H1 (cell line): ENCODE measurements around the gene CABP4. TPM values are rescaled to one million over a fixed set of nuclear protein-coding genes. Genes with fewer than 3 reads are reported as not detected.

Experiments
- CTCF ChIA-PET: fragments of 300-600 bp; sonication (Branson Sonifier 250); formaldehyde crosslinking; loops from one replicate; lab custom pipeline; 2021; ENCODE audit not compliant: partially characterized antibody; lab: Charles Lee
- POLR2A ChIA-PET: fragments of 300-600 bp; sonication (Branson Sonifier 250); formaldehyde crosslinking; loops from one replicate; lab custom pipeline; 2021; ENCODE audit warnings: inconsistent platforms; ENCODE audit not compliant: partially characterized antibody; lab: Charles Lee
- DNase-seq, 2 experiments: peaks; one replicate each; pipeline versions ENCODE4 v3.0.0 to v3.0.0-alpha.2; 2010 to 2022; ENCODE audit warnings: low spot score in 2 of 2, low read depth in 1 of 2, mixed read lengths in 1 of 2
- FAIRE-seq: peaks from 2 replicates; lab custom pipeline; 2011; peaks lifted over from hg19 to GRCh38; lab: Jason Lieb, UNC
- H2AFZ ChIP-seq: 2 replicates; pipeline ENCODE4 v1.8.1; 2012; ENCODE audit warnings: low read length, inconsistent platforms
- H2AK5ac ChIP-seq: 2 replicates; pipeline ENCODE4 v1.6.1; 2013; ENCODE audit warnings: low read depth, low read length
- H2BK120ac ChIP-seq: replicated peaks from 2 replicates; pipeline ENCODE3; 2013; ENCODE audit warnings: low read depth, low read length, inconsistent platforms
- H2BK12ac ChIP-seq: 2 replicates; pipeline ENCODE4 v1.6.1; 2013; ENCODE audit warnings: low read depth, low read length
- H2BK15ac ChIP-seq: 2 replicates; pipeline ENCODE4 v1.6.1; 2013; ENCODE audit warnings: low read length
- H2BK20ac ChIP-seq: 2 replicates; pipeline ENCODE4 v1.6.1; 2013; ENCODE audit warnings: low read length
- H2BK5ac ChIP-seq: 2 replicates; pipeline ENCODE4 v1.6.1; 2013; ENCODE audit warnings: low read depth, low read length
- H3K14ac ChIP-seq: 2 replicates; pipeline ENCODE4 v1.6.1; 2013; ENCODE audit warnings: inconsistent platforms; ENCODE audit not compliant: insufficient read length
- H3K18ac ChIP-seq: 2 replicates; pipeline ENCODE4 v1.6.1; 2013; ENCODE audit warnings: low read length; ENCODE audit errors: extremely low read depth
- H3K23ac ChIP-seq: 2 replicates; pipeline ENCODE4 v1.6.1; 2013; ENCODE audit warnings: inconsistent platforms; ENCODE audit not compliant: insufficient read length
- H3K23me2 ChIP-seq: 2 replicates; pipeline ENCODE4 v1.6.1; 2013; ENCODE audit warnings: low read depth, low read length
- H3K27ac ChIP-seq: 2 replicates; pipeline ENCODE4 v1.6.1; 2011; ENCODE audit warnings: low read depth, low read length, inconsistent platforms
- H3K27me3 ChIP-seq, 4 experiments: replicated peaks in 1 of 4; 1 replicate in 1 of 4; 2 replicates in 3 of 4; pipeline versions ENCODE4 v1.6.1 to v1.8.1; 2011 to 2013; ENCODE audit warnings: low read length in 3 of 4, mild to moderate bottlenecking in 3 of 4, inconsistent platforms in 2 of 4, mixed read lengths in 2 of 4, moderate library complexity in 1 of 4; ENCODE audit not compliant: control insufficient read depth in 3 of 4, insufficient read depth in 3 of 4; ENCODE audit errors: extremely low read depth in 1 of 4
- H3K36me3 ChIP-seq, 4 experiments: 2 replicates each; pipeline versions ENCODE4 v1.6.1 to v1.8.1; 2011 to 2013; ENCODE audit warnings: mild to moderate bottlenecking in 4 of 4, low read length in 3 of 4, moderate library complexity in 2 of 4, control low read depth in 1 of 4, inconsistent platforms in 1 of 4; ENCODE audit not compliant: insufficient read depth in 4 of 4, control insufficient read depth in 2 of 4
- H3K4ac ChIP-seq: replicated peaks from 2 replicates; pipeline ENCODE3; 2013; ENCODE audit warnings: low read length, low read depth, mixed read lengths, inconsistent platforms; ENCODE audit not compliant: insufficient read length
- H3K4me1 ChIP-seq, 4 experiments: replicated peaks in 1 of 4; 1 replicate in 1 of 4; 2 replicates in 3 of 4; pipeline versions ENCODE4 v1.6.1 to v1.8.1; 2011 to 2013; ENCODE audit warnings: low read length in 3 of 4, inconsistent platforms in 2 of 4, mixed read lengths in 1 of 4; ENCODE audit not compliant: insufficient read depth in 4 of 4, control insufficient read depth in 3 of 4
- H3K4me2 ChIP-seq, 2 experiments: 2 replicates each; pipeline versions ENCODE4 v1.6.1 to v1.8.1; 2011 to 2013; ENCODE audit warnings: low read depth in 2 of 2, low read length in 2 of 2, control low read depth in 1 of 2, inconsistent platforms in 1 of 2, mild to moderate bottlenecking in 1 of 2; ENCODE audit not compliant: insufficient read depth in 1 of 2
- H3K4me3 ChIP-seq, 4 experiments: fragments of 200-600, 300-600 bp in 1 of 4; sonication (generic), shearing (Covaris generic), sonication (Bioruptor Twin) in 1 of 4; 2 replicates each; pipeline versions ENCODE4 v1.5.1 to v1.8.1; 2011 to 2016; ENCODE audit warnings: low read length in 4 of 4, low read depth in 3 of 4, control low read depth in 2 of 4, inconsistent platforms in 2 of 4, mild to moderate bottlenecking in 2 of 4, mixed read lengths in 1 of 4, moderate library complexity in 1 of 4; ENCODE audit not compliant: insufficient read depth in 2 of 4; ENCODE audit errors: extremely low read depth in 1 of 4
- H3K56ac ChIP-seq: replicated peaks from 2 replicates; pipeline ENCODE3; 2013; ENCODE audit warnings: low read depth, mild to moderate bottlenecking, mixed read lengths, low read length, inconsistent platforms; ENCODE audit not compliant: insufficient read length
- H3K79me1 ChIP-seq: 2 replicates; pipeline ENCODE4 v1.6.1; 2013; ENCODE audit warnings: low read depth, low read length, control low read depth
- H3K79me2 ChIP-seq, 2 experiments: 2 replicates each; pipeline versions ENCODE4 v1.6.1 to v1.8.1; 2012 to 2013; ENCODE audit warnings: low read length in 2 of 2, mild to moderate bottlenecking in 2 of 2, inconsistent platforms in 1 of 2; ENCODE audit not compliant: insufficient read depth in 2 of 2, control insufficient read depth in 1 of 2
- H3K9ac ChIP-seq, 4 experiments: replicated peaks in 1 of 4; 1 replicate in 1 of 4; 2 replicates in 3 of 4; pipeline versions ENCODE4 v1.6.1 to v1.8.1; 2011 to 2013; ENCODE audit warnings: low read depth in 3 of 4, low read length in 3 of 4, control low read depth in 2 of 4, mild to moderate bottlenecking in 2 of 4, moderate library complexity in 2 of 4, inconsistent platforms in 1 of 4; ENCODE audit errors: extremely low read depth in 1 of 4
- H3K9me3 ChIP-seq, 2 experiments: 2 replicates each; pipeline versions ENCODE4 v1.6.1 to v1.8.1; 2012 to 2013; ENCODE audit warnings: mild to moderate bottlenecking in 2 of 2, moderate library complexity in 2 of 2, control low read depth in 1 of 2, inconsistent platforms in 1 of 2, low read depth in 1 of 2, low read length in 1 of 2, mixed read lengths in 1 of 2; ENCODE audit not compliant: insufficient read depth in 2 of 2
- H4K20me1 ChIP-seq, 2 experiments: replicated peaks in 1 of 2; 2 replicates each; pipeline versions ENCODE3 to v1.8.1; 2011 to 2013; ENCODE audit warnings: inconsistent platforms in 2 of 2, low read length in 2 of 2, mild to moderate bottlenecking in 1 of 2; ENCODE audit not compliant: insufficient read depth in 2 of 2, control insufficient read depth in 1 of 2
- H4K5ac ChIP-seq: 2 replicates; pipeline ENCODE4 v1.6.1; 2013; ENCODE audit warnings: low read length, low read depth, mixed read lengths, inconsistent platforms; ENCODE audit not compliant: insufficient read length
- H4K8ac ChIP-seq: 2 replicates; pipeline ENCODE4 v1.8.0; 2013; ENCODE audit warnings: mild to moderate bottlenecking, moderate library complexity, low read length, inconsistent platforms; ENCODE audit not compliant: insufficient read depth; ENCODE audit errors: extremely low read depth
- H4K91ac ChIP-seq: replicated peaks from 2 replicates; pipeline ENCODE3; 2013; ENCODE audit warnings: low read length, mixed read lengths, inconsistent platforms; ENCODE audit not compliant: insufficient read length
- CHD2 ChIP-seq: IDR thresholded peaks from 2 replicates; pipeline ENCODE4 v1.6.1; 2012; ENCODE audit warnings: low read length, improper control_type of control experiment
- CREB1 ChIP-seq: IDR thresholded peaks from 2 replicates; pipeline ENCODE4 v1.6.1; 2012; ENCODE audit warnings: inconsistent platforms
- EGR1 ChIP-seq: IDR thresholded peaks from 2 replicates; pipeline ENCODE4 v1.6.1; 2011; ENCODE audit warnings: low read depth, low read length, borderline replicate concordance
- KDM4A ChIP-seq: IDR thresholded peaks from one replicate; pipeline ENCODE4 v1.7.1; 2012; ENCODE audit warnings: low read depth, mild to moderate bottlenecking, moderate library complexity, low read length, inconsistent platforms; ENCODE audit not compliant: severe bottlenecking
- NANOG ChIP-seq: IDR thresholded peaks from 2 replicates; pipeline ENCODE4 v1.6.1; 2011; ENCODE audit warnings: low read length, low read depth, mild to moderate bottlenecking, inconsistent platforms; ENCODE audit not compliant: insufficient read depth, poor library complexity, severe bottlenecking
- PHF8 ChIP-seq: fragments of 200-600 bp; sonication (generic); conservative IDR thresholded peaks from 2 replicates; pipeline ENCODE4 v1.7.1; 2012; ENCODE audit warnings: low read depth, mild to moderate bottlenecking, inconsistent platforms, low read length, moderate library complexity
- WGBS, 2 experiments: shearing (Covaris generic) in 1 of 2; methylation state at CpG; one replicate each; pipeline versions ENCODE4 v1.1.6 to v1.1.7; 2013 to 2015; ENCODE audit warnings: low lambda C conversion rate in 2 of 2, mixed read lengths in 2 of 2, inconsistent platforms in 1 of 2, low coverage in 1 of 2, missing lambda C conversion rate in 1 of 2; ENCODE audit not compliant: insufficient replicate concordance in 2 of 2, insufficient coverage in 1 of 2, insufficient read length in 1 of 2; ENCODE audit errors: extremely low coverage in 1 of 2, missing lambda C conversion rate in 1 of 2; 5-methylcytosine and 5-hydroxymethylcytosine counted together
- polyA plus RNA-seq, 7 experiments: library from polyadenylated mRNA; depleted of rRNA in 3 of 7; stranded (reverse) in 5 of 7; unstranded in 2 of 7; fragments of >200 nt in 5 of 7; fragments of 200-250 nt in 2 of 7; gene quantifications; 1 replicate in 5 of 7; 2 replicates in 1 of 7; 4 replicates in 1 of 7; pipeline versions ENCODE4 v1.2.1 to v1.2.3, GENCODE V29; 2011 to 2013; ENCODE audit warnings: missing spikeins in 2 of 7, mixed read lengths in 2 of 7
- total RNA-seq: library from RNA; stranded (reverse); fragmentation: NEBNext Ultra II Directional; extraction: Animal tissue kit (Norgen Biotek cat#: 25700); gene quantifications from 2 replicates; pipeline ENCODE4 v1.2.1, GENCODE V29; 2021

Gene CABP4
- total and polyA plus RNA-seq, 2 of the 8 experiments (the other 6 are each of a cell fraction or from before 2014, with no cell fraction given), result not detected

DNA sequence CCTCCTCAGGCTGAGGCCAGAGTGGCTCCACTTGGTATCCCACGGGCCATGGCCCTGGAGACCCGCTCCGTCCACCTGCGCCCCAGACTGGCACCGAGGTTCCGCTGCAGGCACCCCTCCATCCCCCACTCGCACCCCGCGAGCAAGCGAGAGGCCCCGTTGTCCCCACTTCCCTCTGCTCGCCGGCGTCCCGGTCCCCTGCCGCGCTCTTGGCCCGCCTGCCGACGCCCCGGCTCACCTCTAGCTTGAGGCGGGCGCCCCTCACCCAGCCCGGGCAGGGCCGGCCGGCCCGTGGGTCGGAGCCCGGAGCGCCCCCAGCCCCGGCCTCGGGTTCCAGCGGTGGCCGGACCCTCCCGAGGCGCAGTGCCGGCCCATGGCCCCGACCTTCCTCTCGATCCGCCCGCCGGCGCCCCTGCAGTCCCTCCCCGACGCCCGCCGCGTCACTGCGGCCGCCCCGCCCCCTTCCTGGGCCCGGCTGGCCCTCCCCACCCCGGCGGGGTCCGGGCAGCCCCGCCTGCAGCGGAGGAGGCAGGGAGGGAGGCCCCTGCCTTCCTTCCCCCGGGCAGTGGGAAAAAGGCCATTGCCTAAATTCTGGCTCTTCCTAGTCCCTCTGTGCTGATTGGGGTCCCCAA, 49.9 kb downstream of the CABP4 start, which contains the start of gene PITPNM1:
TSS of gene PITPNM1 (minus strand) at position 414 of the 632 bp plus-strand sequence. CDS start 1,183 bp downstream, outside the sequence.
- no peak within 1 kb of the TSS; the same call in 1 of the 2 replicates for H2BK15ac ChIP-seq
- no peak within 1 kb of the TSS for H3K14ac ChIP-seq
- H4K5ac ChIP-seq, result no peak within 1 kb of the TSS
- H2BK12ac ChIP-seq, result no peak within 1 kb of the TSS
- peaks cover 23% of the 10 kb centered on the region for H3K23me2 ChIP-seq
- FAIRE-seq (no peak), DNase-seq (peak in 1 of 2 experiments; percentile 88)
- H3K4me3 ChIP-seq, result peak within 1 kb of the TSS; percentile 69 to 94 (median 75)
- H3K79me1 ChIP-seq, result no peaks in the 10 kb centered on the region
- no peak within 1 kb of the TSS for H3K56ac ChIP-seq
- peak; percentile 69 for TF ChIP-seq CREB1
- TF ChIP-seq CHD2, result no peak
- no peak for TF ChIP-seq NANOG
- TF ChIP-seq PHF8, result peak; percentile 53; the same call in 1 of the 2 replicates
- TF ChIP-seq EGR1, result no peak
- peak; percentile 19 for TF ChIP-seq KDM4A
- H2AFZ ChIP-seq, result peak within 1 kb of the TSS; percentile 26; the same call in 1 of the 2 replicates
- peaks cover 6 to 16% of the 10 kb centered on the region in 2 experiments for H4K20me1 ChIP-seq
- peak within 1 kb of the TSS; percentile 70 to 98 for H3K4me2 ChIP-seq
- peak within 1 kb of the TSS in 3 of 4 experiments; percentile 29 to 61 (median 38); a peak in 5 of 7 replicates for H3K9ac ChIP-seq
- H4K8ac ChIP-seq, result no peak within 1 kb of the TSS
- peaks cover 0 to 30% (median 10%) of the 10 kb centered on the region in 4 experiments; a peak in 6 of 7 replicates for H3K4me1 ChIP-seq
- H3K18ac ChIP-seq, result peak within 1 kb of the TSS; percentile 78
- H4K91ac ChIP-seq, result peak within 1 kb of the TSS; percentile 46
- no peak within 1 kb of the TSS; the same call in 1 of the 2 replicates for H2AK5ac ChIP-seq
- no peak within 1 kb of the TSS for H3K27ac ChIP-seq
- H3K23ac ChIP-seq, result no peak within 1 kb of the TSS
- no peak within 1 kb of the TSS for H3K4ac ChIP-seq
- peaks cover 0 to 8% (median 4%) of the 10 kb centered on the region in 4 experiments; a peak in 3 of 7 replicates for H3K27me3 ChIP-seq
- no peaks in the 10 kb centered on the region for H3K9me3 ChIP-seq
- no peak within 1 kb of the TSS; the same call in 1 of the 2 replicates for H2BK5ac ChIP-seq
- H2BK20ac ChIP-seq, result no peak within 1 kb of the TSS
- WGBS, 2 experiments, result 4% methylated on average over 18 of the region's 58 CpGs; no CpG with 5 or more reads in 1 of the 2 experiments
- CTCF ChIA-PET, result interaction anchor here (0.8 to 2.0 kb wide), 7 partner anchors 10 to 118 kb away, joined by 3 to 8 read pairs (median 3); partner anchors contain the start of gene CABP4
- no peak within 1 kb of the TSS for H2BK120ac ChIP-seq
- POLR2A ChIA-PET, result interaction anchor here (0.6 to 1.5 kb wide), 6 partner anchors 14 to 134 kb away, joined by 3 to 4 read pairs (median 3); partner anchors contain the start of gene TMEM134
- H3K79me2 ChIP-seq, result 0 out of 4 replicates have a peak, but pooled peaks cover 0 to 8% of the 10 kb centered on the region in 2 experiments
- H3K36me3 ChIP-seq, result peaks cover 0 to 8% (median under 1%) of the 10 kb centered on the region in 4 experiments; a peak in 5 of 8 replicates
